Panc1 (cell line): Measurements from ENCODE around the gene XPNPEP3. TPM values are rescaled to one million over a fixed set of nuclear protein-coding genes. Genes with fewer than 3 reads are reported as not detected.

Source experiments
- ATAC-seq: fragments of 200-7000 bp; cut with Tn5 transposase; 2 replicates; pipeline ENCODE4 v1.9.1; 2020; ENCODE audit warnings: mild to moderate bottlenecking, moderate library complexity
- BruUV-seq: library from RNA; stranded (reverse); fragments of 400-500 nt; replicated peaks from 2 replicates; lab custom pipeline; 2021; lab: Mats Ljungman, UMichigan
- CTCF ChIA-PET: fragments of 300-600 bp; sonication (Branson Sonifier 250); formaldehyde crosslinking; loops from one replicate; lab custom pipeline; 2022; ENCODE audit warnings: antibody characterized with exemption; lab: Charles Lee
- POLR2A ChIA-PET: fragments of 300-600 bp; sonication (Branson Sonifier 250); formaldehyde crosslinking; loops from one replicate; lab custom pipeline; 2022; ENCODE audit warnings: antibody characterized with exemption; lab: Charles Lee
- DNase-seq: peaks from one replicate; pipeline ENCODE4 v3.0.0-alpha.2; 2010; ENCODE audit warnings: low read depth, low spot score
- H3K27ac ChIP-seq: 2 replicates; pipeline ENCODE4 v1.5.1; 2011; ENCODE audit warnings: mild to moderate bottlenecking, low read length, inconsistent platforms
- H3K27me3 ChIP-seq: fragments of 200-500 bp; sonication (Bioruptor generic); 2 replicates; pipeline ENCODE4 v1.6.0; 2014; ENCODE audit warnings: low read length, inconsistent platforms; ENCODE audit not compliant: control insufficient read depth, insufficient read depth
- H3K36me3 ChIP-seq: fragments of 200-500 bp; sonication (Bioruptor generic); 2 replicates; pipeline ENCODE4 v1.5.1; 2014; ENCODE audit warnings: inconsistent platforms, mild to moderate bottlenecking, low read length, moderate library complexity; ENCODE audit not compliant: control insufficient read depth, insufficient read depth
- H3K4me1 ChIP-seq: 2 replicates; pipeline ENCODE4 v1.5.1; 2011; ENCODE audit warnings: inconsistent platforms, mild to moderate bottlenecking, low read length, moderate library complexity; ENCODE audit not compliant: control insufficient read depth, insufficient read depth
- H3K4me3 ChIP-seq, 2 experiments: 2 replicates each; pipeline ENCODE4 v1.5.1; 2011 to 2012; ENCODE audit warnings: low read depth in 2 of 2, low read length in 2 of 2, mild to moderate bottlenecking in 2 of 2, inconsistent platforms in 1 of 2, moderate library complexity in 1 of 2
- H3K9me3 ChIP-seq: fragments of 200-500 bp; sonication (Bioruptor generic); 2 replicates; pipeline ENCODE4 v1.5.1; 2014; ENCODE audit warnings: low read depth, mild to moderate bottlenecking, inconsistent platforms, low read length, moderate library complexity; ENCODE audit not compliant: control insufficient read depth, insufficient read depth
- CTCF ChIP-seq: fragments of 450-650 bp; IDR thresholded peaks from 2 replicates; pipeline ENCODE4 v1.5.1; 2017; ENCODE audit warnings: mild to moderate bottlenecking
- POLR2AphosphoS5 ChIP-seq: IDR thresholded peaks from 2 replicates; pipeline ENCODE4 v1.6.1; 2012; ENCODE audit warnings: mild to moderate bottlenecking, low read depth, low read length, moderate library complexity
- REST ChIP-seq, 2 experiments: IDR thresholded peaks; 2 replicates each; pipeline ENCODE4 v1.6.1; 2011 to 2012; ENCODE audit warnings: low read depth in 2 of 2, control low read depth in 1 of 2, low read length in 1 of 2, mild to moderate bottlenecking in 1 of 2, moderate library complexity in 1 of 2; ENCODE audit not compliant: insufficient read depth in 1 of 2
- SIN3A ChIP-seq: IDR thresholded peaks from 2 replicates; pipeline ENCODE4 v1.6.1; 2012; ENCODE audit warnings: low read depth, mild to moderate bottlenecking, low read length, moderate library complexity, borderline replicate concordance; ENCODE audit not compliant: insufficient read depth
- TCF7L2 ChIP-seq: IDR thresholded peaks from 2 replicates; pipeline ENCODE4 v1.6.1; 2011; ENCODE audit warnings: mild to moderate bottlenecking, low read depth, low read length, inconsistent platforms
- in situ Hi-C: cut with HindIII; loops from 2 replicates; pipeline ENCODE4 v1.10.0; 2016; ENCODE audit warnings: low sequenced_read_pairs, low pct_unique_long_range_greater_than_20kb
- intact Hi-C: fragments of 100-400 bp; cut with micrococcal nuclease; formaldehyde crosslinking; loops from one replicate; pipeline ENCODE4 v1.10.0; 2022; ENCODE audit not compliant: unreplicated experiment
- total RNA-seq: library from RNA; stranded (reverse); gene quantifications from one replicate; pipeline ENCODE4 v1.2.1, GENCODE V29; 2021; ENCODE audit not compliant: unreplicated experiment

Gene XPNPEP3
- total RNA-seq, 1 experiment from 2014 or later, result 21.0 TPM

DNA sequence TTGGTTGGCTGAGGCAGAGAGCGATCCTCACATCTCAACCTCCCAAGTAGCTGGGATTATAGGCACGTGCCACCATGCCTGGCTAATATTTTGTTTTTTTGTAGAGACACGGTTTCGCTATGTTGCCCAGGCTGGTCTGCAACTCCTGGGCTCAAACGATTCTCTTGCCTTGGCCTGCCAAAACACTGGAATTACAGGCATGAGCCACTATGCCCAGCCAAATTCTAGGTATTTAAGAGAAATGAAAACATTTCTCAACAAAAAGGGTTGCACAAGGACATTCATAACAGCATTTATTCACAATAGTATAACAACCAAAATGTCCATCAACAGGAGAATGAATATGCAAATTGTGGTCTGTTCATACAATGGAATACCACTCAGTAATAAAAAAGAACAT lies 62.5 kb downstream of the XPNPEP3 start:
- Histone ChIP-seq H3K9me3 (no peaks in the 10 kb centered on the region), H3K4me1 (no peaks in the 10 kb centered on the region), H3K27me3 (no peaks in the 10 kb centered on the region), H3K4me3 (no peak overlapping the region), H3K27ac (no peak overlapping the region), H3K36me3 (no peaks in the 10 kb centered on the region; the same call in 1 of the 2 replicates)
- CTCF ChIA-PET, result no interaction called here
- in situ Hi-C loops, result no loop called here
- DNase-seq, result no peak
- TF ChIP-seq POLR2AphosphoS5 (no peak), REST (IDR thresholded peaks at IDR 0.05; ENCODE audit: insufficient read depth in 1 of 2, low read depth in 2 of 2, low read length in 1 of 2) (no peak), SIN3A (no peak), CTCF (no peak), TCF7L2 (no peak)
- POLR2A ChIA-PET, result no interaction called here
- intact Hi-C loops, result no loop called here
- ATAC-seq, result no peak
- no TSS peak for BruUV-seq

- ChIA-PET CTCF (no interaction called here), POLR2A (interaction anchor here (0.7 kb wide), 1 partner anchor 172 kb away, joined by 8 read pairs; the partner anchor contains the start of gene EP300)
- no peaks in the 10 kb centered on the region for H3K4me1 ChIP-seq
- intact Hi-C loops, result no loop called here
- no peak for TF ChIP-seq TCF7L2
- TF ChIP-seq POLR2AphosphoS5, result no peak
- TF ChIP-seq REST (IDR thresholded peaks at IDR 0.05; ENCODE audit: insufficient read depth in 1 of 2, low read depth in 2 of 2, low read length in 1 of 2), result no peak
- no peak for TF ChIP-seq CTCF
- in situ Hi-C loops, result no loop called here
- no peaks in the 10 kb centered on the region for H3K9me3 ChIP-seq
- no peaks in the 10 kb centered on the region; the same call in 1 of the 2 replicates for H3K36me3 ChIP-seq
- no peak overlapping the region for H3K27ac ChIP-seq
- no peak for ATAC-seq
- no peak for DNase-seq
- H3K27me3 ChIP-seq, result no peaks in the 10 kb centered on the region
- H3K4me3 ChIP-seq, result no peak overlapping the region
- no TSS peak for BruUV-seq
Measured at GRCh38 chr22:40920526-40920925, 63.6 kb downstream of the XPNPEP3 start.
